Suprapubic skin (tissue), 4 donors: Measurements from ENCODE around the gene SPOCK1.

Experiments
- EP300 ChIP-seq: sonication (generic); formaldehyde crosslinking; IDR thresholded peaks from one replicate; pipeline ENCODE4 v1.6.1; 2017; ENCODE audit warnings: antibody characterized with exemption
- POLR2A ChIP-seq, 2 donors: fragments of 450-650 bp; IDR thresholded peaks; one replicate each; pipeline ENCODE4 v1.6.1; 2017; ENCODE audit warnings: antibody characterized with exemption in 2 of 2, mild to moderate bottlenecking in 2 of 2, moderate library complexity in 2 of 2
- POLR2AphosphoS5 ChIP-seq, 3 donors: sonication (generic); formaldehyde crosslinking; IDR thresholded peaks; one replicate each; pipeline ENCODE4 v1.6.1; 2017; ENCODE audit warnings: antibody characterized with exemption in 3 of 3
- TF ChIP-seq, protein P1 (sequence below), 2 donors: fragments of 200-600 bp in 1 of 2; fragments of 450-650 bp in 1 of 2; sonication (generic) in 1 of 2; IDR thresholded peaks; one replicate each; pipeline ENCODE4 v1.5.1; 2016 to 2019; ENCODE audit warnings: antibody characterized with exemption in 2 of 2, mild to moderate bottlenecking in 1 of 2, moderate library complexity in 1 of 2

DNA sequence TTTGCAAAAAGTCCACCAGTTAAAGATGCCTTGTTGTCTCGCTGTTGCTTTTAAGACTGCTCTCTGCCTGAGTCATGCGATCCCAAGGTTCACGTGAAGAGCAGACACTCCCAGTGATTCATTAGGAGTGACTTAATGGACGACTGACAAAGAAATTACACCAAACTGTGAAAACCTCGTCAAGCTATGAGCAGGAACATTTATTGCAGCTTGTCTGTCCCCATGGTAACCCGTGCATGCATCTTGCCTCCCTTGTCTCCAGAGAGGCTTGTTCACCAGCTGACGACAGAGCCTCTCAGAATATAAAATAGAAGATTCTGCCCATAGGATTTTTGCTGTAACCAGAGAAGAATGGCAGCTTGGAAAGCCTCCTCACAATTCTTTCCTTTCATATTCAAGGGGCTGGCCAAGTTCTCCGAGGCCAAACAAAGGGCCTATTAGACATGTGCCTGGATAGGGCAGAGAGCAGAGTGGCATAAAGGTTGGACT is 352.7 kb downstream of the SPOCK1 start:
- TF ChIP-seq, protein P1, sequence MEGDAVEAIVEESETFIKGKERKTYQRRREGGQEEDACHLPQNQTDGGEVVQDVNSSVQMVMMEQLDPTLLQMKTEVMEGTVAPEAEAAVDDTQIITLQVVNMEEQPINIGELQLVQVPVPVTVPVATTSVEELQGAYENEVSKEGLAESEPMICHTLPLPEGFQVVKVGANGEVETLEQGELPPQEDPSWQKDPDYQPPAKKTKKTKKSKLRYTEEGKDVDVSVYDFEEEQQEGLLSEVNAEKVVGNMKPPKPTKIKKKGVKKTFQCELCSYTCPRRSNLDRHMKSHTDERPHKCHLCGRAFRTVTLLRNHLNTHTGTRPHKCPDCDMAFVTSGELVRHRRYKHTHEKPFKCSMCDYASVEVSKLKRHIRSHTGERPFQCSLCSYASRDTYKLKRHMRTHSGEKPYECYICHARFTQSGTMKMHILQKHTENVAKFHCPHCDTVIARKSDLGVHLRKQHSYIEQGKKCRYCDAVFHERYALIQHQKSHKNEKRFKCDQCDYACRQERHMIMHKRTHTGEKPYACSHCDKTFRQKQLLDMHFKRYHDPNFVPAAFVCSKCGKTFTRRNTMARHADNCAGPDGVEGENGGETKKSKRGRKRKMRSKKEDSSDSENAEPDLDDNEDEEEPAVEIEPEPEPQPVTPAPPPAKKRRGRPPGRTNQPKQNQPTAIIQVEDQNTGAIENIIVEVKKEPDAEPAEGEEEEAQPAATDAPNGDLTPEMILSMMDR (IDR thresholded peaks at IDR 0.05), result no peak
- peak in 1 of 2 donors; percentile 21 for TF ChIP-seq POLR2A (IDR thresholded peaks at IDR 0.05)
- no peak for TF ChIP-seq POLR2AphosphoS5 (IDR thresholded peaks at IDR 0.05)
- TF ChIP-seq EP300, result no peak
